Activated CD4-positive, alpha-beta T cell treated with anti-CD3 and anti-CD28 coated beads, Interleukin-2, amount 10 ng/mL, durations not matched to agents 24 days and 14 days (primary cell): ENCODE data around the gene SHCBP1. TPM values are rescaled to one million over a fixed set of nuclear protein-coding genes. Genes with fewer than 3 reads are reported as not detected.
"Not testable (repeated sequence)": the region's sequence is repeated elsewhere in the genome, so short reads cannot be mapped to it uniquely, and the experiment has no call there.

Experiments used
- DNase-seq: peaks from one replicate; pipeline ENCODE4 v3.0.0; 2022
- H3K27ac Mint-ChIP-seq: one replicate; pipeline ENCODE4 v1.8.0; 2022; ENCODE audit warnings: mild to moderate bottlenecking, mixed read lengths
- H3K27me3 Mint-ChIP-seq: one replicate; pipeline ENCODE4 v1.8.0; 2022; ENCODE audit warnings: mixed read lengths
- H3K36me3 Mint-ChIP-seq: one replicate; pipeline ENCODE4 v1.8.0; 2022; ENCODE audit warnings: low read depth, mild to moderate bottlenecking, mixed read lengths
- H3K4me1 Mint-ChIP-seq: one replicate; pipeline ENCODE4 v1.8.0; 2021; ENCODE audit warnings: mixed read lengths
- H3K4me3 Mint-ChIP-seq: one replicate; pipeline ENCODE4 v1.8.0; 2022; ENCODE audit warnings: mild to moderate bottlenecking, moderate library complexity, mixed read lengths
- H3K9me3 Mint-ChIP-seq: one replicate; pipeline ENCODE4 v1.8.0; 2021; ENCODE audit warnings: mixed read lengths
- intact Hi-C: fragments of 100-400 bp; cut with micrococcal nuclease; formaldehyde crosslinking; loops from one replicate; pipeline ENCODE4 v1.15.1; 2023
- total RNA-seq: library from RNA; stranded (reverse); gene quantifications from 2 replicates; pipeline ENCODE4 v1.2.3, GENCODE V29; 2022

SHCBP1 gene
- 43.9 and 47.6 TPM in 2 replicates for total RNA-seq

- H3K9me3 Mint-ChIP-seq = no peaks in the 10 kb centered on the region
- intact Hi-C loops = loop anchor here (1.0 to 5.0 kb wide), 3 partner anchors 67 to 166 kb away; partner anchors contain the start of genes ORC6 and VPS35
- peak within 1 kb of the TSS; percentile 97 for H3K27ac Mint-ChIP-seq
Measured at GRCh38 chr16:46621006-46621933, at the start of gene SHCBP1. TSS of gene SHCBP1 (minus strand) at chr16:46621379. CDS start at chr16:46621359, 20 bp downstream.

DNA sequence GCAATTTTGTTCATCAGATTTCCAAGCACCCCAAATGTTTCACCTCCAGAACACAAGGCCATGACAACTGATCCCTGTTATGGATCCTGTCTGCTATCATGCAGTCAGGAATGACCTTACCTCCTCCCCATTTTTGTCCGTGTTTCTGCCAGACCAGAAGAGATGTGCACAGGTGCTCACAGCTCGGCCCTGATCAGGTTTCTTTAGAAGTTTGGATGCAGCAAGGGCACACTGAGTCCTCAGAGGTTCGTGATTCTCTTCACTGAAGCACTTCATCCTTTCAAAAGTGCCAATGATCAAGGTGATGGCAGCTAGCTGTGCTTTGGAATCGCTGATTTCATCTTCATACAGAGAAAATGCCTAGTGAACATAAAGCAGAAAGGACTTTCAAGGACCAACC lies 40.9 kb upstream of the SHCBP1 start:
- H3K36me3 Mint-ChIP-seq = peaks cover 55% of the 10 kb centered on the region
- H3K27ac Mint-ChIP-seq = no peak overlapping the region

More at GRCh38 chr16:46621006-46621933, at the start of gene SHCBP1:
- peak within 1 kb of the TSS; percentile 97 for H3K4me3 Mint-ChIP-seq
- peak; percentile 96 for DNase-seq
- no peaks in the 10 kb centered on the region for H3K27me3 Mint-ChIP-seq
- H3K4me1 Mint-ChIP-seq = peaks cover 23% of the 10 kb centered on the region
- H3K36me3 Mint-ChIP-seq = peaks cover 20% of the 10 kb centered on the region

GRCh38 chr16:46658925-46659324 lies 37.7 kb upstream of the SHCBP1 start:
- peak overlapping the region; percentile 40 for H3K4me3 Mint-ChIP-seq
- peaks cover 12% of the 10 kb centered on the region for H3K4me1 Mint-ChIP-seq
- H3K27me3 Mint-ChIP-seq = no peaks in the 10 kb centered on the region
- H3K9me3 Mint-ChIP-seq = no peaks in the 10 kb centered on the region
- intact Hi-C loops = no loop called here
- peaks cover 52% of the 10 kb centered on the region for H3K36me3 Mint-ChIP-seq
- peak overlapping the region; percentile 82 for H3K27ac Mint-ChIP-seq
- DNase-seq = peak; percentile 67

More for the DNA sequence above, 40.9 kb upstream of the SHCBP1 start:
- DNase-seq = peak; percentile 47
- H3K4me3 Mint-ChIP-seq = no peak overlapping the region
- intact Hi-C loops = no loop called here
- peaks cover 12% of the 10 kb centered on the region for H3K4me1 Mint-ChIP-seq
- no peaks in the 10 kb centered on the region for H3K9me3 Mint-ChIP-seq
- H3K27me3 Mint-ChIP-seq = no peaks in the 10 kb centered on the region

- no peaks in the 10 kb centered on the region for H3K9me3 Mint-ChIP-seq
- no peak for DNase-seq
- no peak overlapping the region for H3K27ac Mint-ChIP-seq
- H3K36me3 Mint-ChIP-seq = peaks cover 7% of the 10 kb centered on the region
- H3K27me3 Mint-ChIP-seq = no peaks in the 10 kb centered on the region
- H3K4me1 Mint-ChIP-seq = no peaks in the 10 kb centered on the region
- intact Hi-C loops = no loop called here
- H3K4me3 Mint-ChIP-seq = no peak overlapping the region
Measured at GRCh38 chr16:46651305-46651704, 30.1 kb upstream of the SHCBP1 start.

DNA sequence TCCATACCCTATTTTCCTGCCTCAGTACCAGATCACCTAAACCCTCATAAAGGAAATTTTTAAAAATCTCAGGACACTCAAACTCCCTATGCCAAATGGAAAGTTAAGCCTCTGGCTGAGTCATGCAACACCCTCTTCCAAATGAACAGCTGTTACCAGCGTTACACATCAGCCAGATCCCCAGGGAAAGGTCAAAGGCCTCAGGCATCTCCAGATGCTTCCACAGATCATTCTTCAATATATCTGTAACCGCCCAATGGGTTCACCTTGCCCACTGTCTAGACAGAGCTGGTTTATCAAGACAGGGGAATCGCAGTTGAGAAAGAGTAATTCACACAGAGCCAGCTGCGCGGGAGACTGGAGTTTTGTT lies 29.1 kb upstream of the SHCBP1 start:
- peaks cover 3% of the 10 kb centered on the region for H3K36me3 Mint-ChIP-seq
- no peaks in the 10 kb centered on the region for H3K4me1 Mint-ChIP-seq
- H3K4me3 Mint-ChIP-seq = no peak overlapping the region
- no peak overlapping the region for H3K27ac Mint-ChIP-seq
- no peak for DNase-seq
- H3K9me3 Mint-ChIP-seq = no peaks in the 10 kb centered on the region
- no peaks in the 10 kb centered on the region for H3K27me3 Mint-ChIP-seq
- intact Hi-C loops = no loop called here

- no peak for DNase-seq
- Mint-ChIP-seq H3K27me3 (no peaks in the 10 kb centered on the region), H3K4me1 (no peaks in the 10 kb centered on the region), H3K4me3 (no peak overlapping the region), H3K9me3 (no peaks in the 10 kb centered on the region), H3K36me3 (no peaks in the 10 kb centered on the region), H3K27ac (no peak overlapping the region)
- intact Hi-C loops = no loop called here
Measured at GRCh38 chr16:46649588-46650253, 28.5 kb upstream of the SHCBP1 start.

GRCh38 chr16:46648656-46649055 lies 27.5 kb upstream of the SHCBP1 start:
- Mint-ChIP-seq H3K4me1 (no peaks in the 10 kb centered on the region), H3K27me3 (no peaks in the 10 kb centered on the region), H3K9me3 (peaks cover 6% of the 10 kb centered on the region), H3K4me3 (no peak overlapping the region), H3K36me3 (no peaks in the 10 kb centered on the region), H3K27ac (no peak overlapping the region)
- no peak for DNase-seq
- intact Hi-C loops = no loop called here

DNA sequence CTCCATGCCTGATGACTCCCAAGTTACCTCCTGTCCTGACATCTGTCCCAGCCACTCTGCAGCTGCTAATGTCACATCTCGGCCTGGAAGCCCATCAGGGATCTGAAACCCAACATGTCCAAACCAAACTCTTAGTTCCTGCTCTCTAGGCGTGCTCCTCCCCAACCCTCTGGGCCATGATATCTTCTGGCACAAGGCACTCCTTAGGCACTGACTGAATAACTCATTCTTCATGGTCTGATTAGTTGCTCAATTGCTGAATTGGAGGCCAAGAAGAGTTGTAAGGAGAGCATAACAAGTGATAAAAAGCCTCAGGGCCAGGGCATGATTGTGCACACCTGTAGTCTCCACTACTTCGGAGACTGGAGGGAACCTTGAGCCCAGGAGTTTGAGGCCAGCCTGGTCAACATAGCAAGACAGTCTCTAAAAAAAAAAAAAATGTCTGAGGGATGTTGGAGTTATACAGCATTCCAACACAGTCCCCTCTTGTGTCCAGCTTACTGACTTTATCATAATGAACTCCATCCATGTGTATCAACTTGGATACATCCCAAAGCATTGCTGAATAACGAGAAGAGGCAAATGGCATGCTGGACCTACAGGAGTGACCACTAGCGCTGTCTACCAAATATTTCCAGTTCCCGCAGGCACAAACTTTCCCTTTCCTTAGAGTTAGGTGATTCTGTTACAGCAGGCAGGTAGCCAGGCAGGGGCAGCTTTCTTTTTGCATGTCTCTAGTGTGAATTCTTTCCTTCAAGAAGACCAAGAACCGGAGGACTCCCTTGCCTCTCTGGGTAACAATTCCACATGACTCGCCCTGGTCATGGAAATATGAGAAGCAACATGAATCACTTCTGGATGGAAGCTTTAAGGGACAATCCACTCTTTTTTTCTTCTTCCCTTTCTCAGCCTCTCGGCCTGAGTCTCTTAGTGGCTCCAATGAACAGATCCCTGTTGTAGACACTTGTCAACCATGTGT lies 18.1 kb upstream of the SHCBP1 start:
- intact Hi-C loops = no loop called here
- no peaks in the 10 kb centered on the region for H3K36me3 Mint-ChIP-seq
- DNase-seq = no peak
- H3K27ac Mint-ChIP-seq = no peak overlapping the region
- no peak overlapping the region for H3K4me3 Mint-ChIP-seq
- H3K9me3 Mint-ChIP-seq = peaks cover 13% of the 10 kb centered on the region
- H3K27me3 Mint-ChIP-seq = no peaks in the 10 kb centered on the region
- H3K4me1 Mint-ChIP-seq = no peaks in the 10 kb centered on the region

DNA sequence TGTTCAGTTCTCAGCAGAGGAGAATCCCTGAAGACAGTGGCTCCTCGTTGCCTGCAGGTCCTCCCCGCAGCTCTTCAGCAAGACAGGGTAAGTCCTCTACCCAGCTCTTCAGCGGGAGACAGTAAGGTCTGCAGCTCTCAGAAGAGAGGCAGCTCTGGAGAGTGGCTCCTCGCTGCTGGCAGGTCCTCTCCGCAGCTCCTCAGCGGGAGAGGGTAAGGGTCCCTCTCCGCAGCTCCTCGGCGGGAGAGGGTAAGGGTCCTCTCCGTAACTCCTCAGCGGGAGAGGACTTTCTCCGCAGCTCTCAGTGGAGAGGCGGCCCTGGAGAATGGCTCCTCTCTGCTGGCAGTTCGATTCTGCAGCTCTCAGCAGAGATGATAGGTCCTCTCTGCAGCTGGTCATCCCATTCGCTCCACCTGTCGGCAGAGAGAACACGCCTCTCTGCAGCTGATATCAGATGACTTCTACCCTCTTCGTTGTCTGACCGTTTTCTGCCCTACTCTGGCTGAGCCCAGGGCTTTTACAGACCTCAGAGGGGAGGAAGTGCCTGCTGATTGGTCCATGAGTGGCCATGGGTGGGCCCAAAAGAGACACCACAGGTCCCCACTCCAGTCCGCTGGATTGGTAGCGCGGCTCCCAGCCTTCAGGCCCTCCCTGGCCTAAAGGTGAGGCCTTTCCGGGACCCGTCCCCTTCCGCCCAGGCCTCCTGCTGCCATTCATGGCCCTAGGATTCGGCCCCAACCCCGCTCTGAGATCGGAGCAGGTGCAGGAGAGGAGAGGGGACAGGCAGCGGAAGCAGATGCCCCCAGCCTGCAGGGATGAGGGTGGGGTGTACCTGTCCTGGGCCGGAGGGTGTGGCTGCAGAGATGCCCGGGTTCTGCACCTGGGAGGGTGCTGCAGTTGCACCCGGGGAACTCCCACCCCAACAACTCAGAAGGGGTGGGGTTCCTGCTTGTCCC lies 11.9 kb upstream of the SHCBP1 start:
- Mint-ChIP-seq H3K36me3 (no peaks in the 10 kb centered on the region), H3K9me3 (no peaks in the 10 kb centered on the region), H3K27ac (no peak overlapping the region), H3K4me1 (peaks cover 4% of the 10 kb centered on the region), H3K27me3 (no peaks in the 10 kb centered on the region), H3K4me3 (no peak overlapping the region)
- DNase-seq = no peak
- intact Hi-C loops = no loop called here

- H3K4me3 Mint-ChIP-seq = no peak overlapping the region
- DNase-seq = no peak
- no peaks in the 10 kb centered on the region for H3K27me3 Mint-ChIP-seq
- H3K4me1 Mint-ChIP-seq = peaks cover 4% of the 10 kb centered on the region
- H3K27ac Mint-ChIP-seq = no peak overlapping the region
- intact Hi-C loops = no loop called here
- no peaks in the 10 kb centered on the region for H3K36me3 Mint-ChIP-seq
- no peaks in the 10 kb centered on the region for H3K9me3 Mint-ChIP-seq
Measured at GRCh38 chr16:46629331-46630219, 8.4 kb upstream of the SHCBP1 start.

DNA sequence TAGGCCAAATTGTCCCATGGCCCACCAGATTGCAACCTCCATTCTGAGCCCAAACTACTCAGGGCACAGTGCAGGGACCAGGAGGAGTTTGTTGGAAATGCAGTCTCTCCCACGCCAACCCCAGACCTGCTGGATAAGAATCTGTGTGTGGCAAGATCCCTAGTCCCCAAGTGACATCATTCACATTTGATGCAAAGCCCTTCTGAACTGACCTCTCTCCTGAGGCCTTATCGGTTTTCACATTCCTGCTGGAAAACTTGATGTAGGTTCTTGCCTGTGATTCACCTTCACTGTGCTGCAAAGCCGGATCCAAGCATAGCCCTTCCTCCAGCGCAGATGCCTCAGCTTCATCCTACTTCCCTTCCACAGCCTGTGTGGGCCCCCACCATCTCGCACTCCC lies 6.6 kb upstream of the SHCBP1 start:
- Mint-ChIP-seq H3K36me3 (no peaks in the 10 kb centered on the region), H3K4me1 (peaks cover 4% of the 10 kb centered on the region), H3K9me3 (no peaks in the 10 kb centered on the region), H3K27me3 (no peaks in the 10 kb centered on the region), H3K4me3 (no peak overlapping the region), H3K27ac (no peak overlapping the region)
- intact Hi-C loops = no loop called here
- DNase-seq = no peak

DNA sequence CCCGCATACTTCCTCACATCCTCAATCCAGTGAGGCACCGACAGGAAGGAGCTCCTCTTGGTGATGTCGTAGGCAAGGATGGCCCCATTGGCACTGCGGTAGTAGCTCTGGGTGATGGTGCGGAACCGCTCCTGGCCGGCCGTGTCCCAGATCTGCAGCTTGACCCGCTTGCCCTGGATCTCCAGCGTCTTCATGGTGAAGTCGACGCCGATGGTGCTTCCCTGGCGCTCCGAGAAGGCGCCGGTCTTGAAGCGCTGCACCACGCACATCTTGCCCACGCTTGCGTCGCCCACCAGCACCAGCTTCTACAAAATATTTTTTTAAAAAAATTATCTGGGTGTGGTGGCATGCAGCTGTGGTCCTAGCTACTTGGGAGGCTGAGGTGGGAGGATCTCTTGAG lies 5.5 kb upstream of the SHCBP1 start:
- H3K27ac Mint-ChIP-seq, H3K27me3 Mint-ChIP-seq, H3K4me3 Mint-ChIP-seq, H3K9me3 Mint-ChIP-seq, H3K36me3 Mint-ChIP-seq, DNase-seq, intact Hi-C loops: not testable (repeated sequence)
- peaks cover 11% of the 10 kb centered on the region for H3K4me1 Mint-ChIP-seq
